GM12873 (cell line): Measurements from ENCODE around the gene DLGAP1.

ENCODE experiments used
- TF ChIP-seq, protein P1 (sequence below): IDR thresholded peaks from 2 replicates; pipeline ENCODE4 v1.5.1; 2012; ENCODE audit warnings: low read depth, mild to moderate bottlenecking, moderate library complexity, low read length, control low read depth; ENCODE audit not compliant: insufficient read depth; ENCODE audit errors: missing control alignments

The DLGAP1 gene

DNA sequence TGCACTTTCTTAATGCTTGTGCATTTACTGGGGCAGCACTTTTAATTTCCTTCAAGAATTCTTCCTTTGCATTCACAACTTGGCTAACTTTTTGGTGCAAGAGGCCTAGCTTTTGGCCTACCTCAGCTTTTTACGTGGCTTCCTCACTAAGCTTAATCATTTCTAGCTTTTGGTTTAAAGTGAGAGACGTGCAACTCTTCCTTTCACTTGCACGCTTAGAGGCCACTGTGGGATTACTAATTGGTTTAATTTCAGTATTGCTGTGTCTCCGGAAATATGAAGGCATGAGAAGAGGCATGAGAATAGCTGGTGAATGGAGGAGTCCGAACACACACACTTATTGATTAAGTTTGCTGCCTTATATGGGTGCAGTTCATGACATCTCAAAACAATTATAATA lies 354.1 kb downstream of the DLGAP1 start:
- TF ChIP-seq, protein P1, sequence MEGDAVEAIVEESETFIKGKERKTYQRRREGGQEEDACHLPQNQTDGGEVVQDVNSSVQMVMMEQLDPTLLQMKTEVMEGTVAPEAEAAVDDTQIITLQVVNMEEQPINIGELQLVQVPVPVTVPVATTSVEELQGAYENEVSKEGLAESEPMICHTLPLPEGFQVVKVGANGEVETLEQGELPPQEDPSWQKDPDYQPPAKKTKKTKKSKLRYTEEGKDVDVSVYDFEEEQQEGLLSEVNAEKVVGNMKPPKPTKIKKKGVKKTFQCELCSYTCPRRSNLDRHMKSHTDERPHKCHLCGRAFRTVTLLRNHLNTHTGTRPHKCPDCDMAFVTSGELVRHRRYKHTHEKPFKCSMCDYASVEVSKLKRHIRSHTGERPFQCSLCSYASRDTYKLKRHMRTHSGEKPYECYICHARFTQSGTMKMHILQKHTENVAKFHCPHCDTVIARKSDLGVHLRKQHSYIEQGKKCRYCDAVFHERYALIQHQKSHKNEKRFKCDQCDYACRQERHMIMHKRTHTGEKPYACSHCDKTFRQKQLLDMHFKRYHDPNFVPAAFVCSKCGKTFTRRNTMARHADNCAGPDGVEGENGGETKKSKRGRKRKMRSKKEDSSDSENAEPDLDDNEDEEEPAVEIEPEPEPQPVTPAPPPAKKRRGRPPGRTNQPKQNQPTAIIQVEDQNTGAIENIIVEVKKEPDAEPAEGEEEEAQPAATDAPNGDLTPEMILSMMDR: no peak

DNA sequence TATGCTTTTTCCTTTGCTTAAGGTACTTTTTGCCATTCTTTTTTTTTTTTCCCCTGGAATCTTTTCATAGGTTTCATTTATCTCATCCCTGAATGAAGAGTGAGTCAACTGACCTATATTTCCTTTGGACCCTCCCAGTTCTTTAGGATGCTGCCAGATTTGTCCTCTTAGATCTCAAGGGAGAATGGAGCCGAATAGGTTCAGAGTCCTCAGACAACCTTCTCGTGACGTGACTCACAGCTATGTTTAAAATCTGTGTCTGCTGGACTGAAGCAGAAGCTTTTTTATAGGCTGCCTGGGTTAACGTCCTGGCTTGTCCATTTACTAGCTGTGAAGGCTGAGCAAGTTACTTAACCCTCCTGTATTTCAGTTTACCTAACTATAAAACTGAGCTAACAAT lies 358.6 kb downstream of the DLGAP1 start:
- TF ChIP-seq, protein P1: no peak

DNA sequence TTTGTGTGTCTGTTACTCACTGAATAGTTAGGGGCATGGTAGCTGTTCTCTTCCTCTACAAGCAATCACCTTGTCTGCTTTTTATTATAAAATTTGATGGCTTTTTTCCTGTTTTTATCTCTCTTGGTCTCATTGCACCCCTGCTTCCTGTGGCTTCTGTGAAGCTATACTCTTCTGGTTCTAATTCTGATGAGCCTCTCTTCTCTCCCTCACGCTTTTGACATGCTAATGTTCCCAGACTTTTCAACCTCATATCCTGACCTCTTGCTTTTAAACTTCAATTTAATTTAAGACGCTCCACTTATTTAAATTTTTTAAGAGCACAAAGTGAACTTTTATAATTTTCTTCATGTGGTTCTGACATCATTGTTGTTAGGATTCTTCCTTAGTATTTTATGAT lies 361.4 kb downstream of the DLGAP1 start:
- TF ChIP-seq, protein P1: no peak

DNA sequence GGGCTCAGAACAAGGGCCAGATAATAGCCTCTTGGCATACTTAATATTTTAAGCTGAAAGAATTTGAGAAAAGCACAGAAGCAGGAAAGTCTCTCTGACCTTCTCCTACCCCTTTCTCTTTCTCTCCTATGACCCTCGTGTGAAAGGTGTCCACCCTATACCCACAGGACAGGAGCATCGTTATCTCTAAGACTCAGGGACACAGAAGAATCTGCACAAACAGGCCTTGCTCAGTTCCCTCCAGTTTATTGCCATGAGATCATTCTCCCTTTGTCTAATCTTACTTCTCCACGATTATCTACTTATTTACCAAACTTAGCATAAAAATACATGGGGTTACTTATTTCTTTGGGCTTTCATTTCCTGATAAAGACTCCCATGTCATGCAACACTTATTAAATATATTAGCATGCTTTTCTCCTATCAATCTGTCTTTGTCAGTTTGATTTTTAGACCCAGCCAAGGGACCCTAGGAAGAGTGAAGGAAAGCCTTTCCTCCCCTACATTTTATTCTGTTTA lies 370.7 kb downstream of the DLGAP1 start:
- TF ChIP-seq, protein P1: no peak

DNA sequence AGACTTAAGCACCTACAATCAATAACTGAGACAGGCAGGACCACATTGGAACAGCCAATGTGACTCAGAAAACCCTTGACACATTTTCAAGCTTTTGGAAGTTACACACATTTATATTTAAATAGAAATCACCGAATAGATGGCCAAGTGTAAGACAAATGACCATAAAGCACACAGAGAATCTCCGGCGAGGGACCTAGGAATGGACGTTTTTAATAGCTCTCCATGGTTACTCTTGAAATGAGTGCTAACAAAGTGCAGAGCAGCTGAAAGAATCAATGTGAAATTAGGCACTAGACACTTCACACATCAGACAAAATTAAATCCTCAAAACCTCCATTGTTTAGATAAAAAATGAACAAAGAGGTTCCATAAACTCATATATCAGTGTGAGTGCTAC lies 376.9 kb downstream of the DLGAP1 start:
- TF ChIP-seq, protein P1: no peak

DNA sequence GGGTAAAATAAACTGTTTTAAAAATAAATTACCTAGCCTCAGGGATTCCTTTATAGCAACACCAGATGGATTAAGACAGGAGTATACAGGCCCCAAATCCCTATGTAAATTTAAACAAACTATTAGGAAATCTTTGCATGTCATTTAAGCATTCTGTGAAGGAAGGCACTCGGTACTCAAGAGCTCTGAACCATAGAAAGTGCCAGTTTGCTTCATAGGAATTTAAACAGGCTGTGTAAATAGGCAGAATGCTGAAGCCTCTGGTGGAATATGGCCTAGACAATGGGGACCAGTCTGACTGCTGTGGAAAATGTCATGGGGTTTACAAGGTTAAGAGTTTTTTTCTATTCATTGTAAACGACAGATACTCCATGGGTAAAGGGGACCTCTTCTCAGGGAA lies 377.4 kb downstream of the DLGAP1 start:
- TF ChIP-seq, protein P1: no peak

DNA sequence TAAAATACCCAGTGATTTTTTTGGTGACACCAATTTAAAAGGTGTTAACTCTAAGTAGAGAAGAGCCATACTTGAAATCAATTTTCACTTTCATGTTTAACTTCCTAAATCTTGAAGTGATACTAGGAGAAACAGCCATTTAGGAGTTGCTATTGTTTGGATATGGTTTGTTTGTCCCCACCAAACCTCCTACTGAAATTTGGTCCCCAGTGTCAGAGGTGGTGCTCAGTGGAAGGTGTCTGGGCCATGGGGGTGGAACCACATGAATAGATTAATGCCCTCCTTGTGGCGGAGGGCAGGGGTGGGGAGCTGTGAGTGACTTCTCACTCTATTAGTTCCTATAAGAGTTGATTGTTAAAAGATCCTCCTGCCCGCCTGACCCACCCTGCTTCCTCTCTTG lies 377.9 kb downstream of the DLGAP1 start:
- TF ChIP-seq, protein P1: no peak
